Ramos (cell line): ENCODE data around the gene SYNM.

Experiments used
- in situ Hi-C: fragments of 300-500 bp; cut with MboI; formaldehyde crosslinking; loops from one replicate; pipeline ENCODE4 v1.14.3; 2022; ENCODE audit warnings: low sequenced_read_pairs; ENCODE audit not compliant: unreplicated experiment

SYNM gene

DNA sequence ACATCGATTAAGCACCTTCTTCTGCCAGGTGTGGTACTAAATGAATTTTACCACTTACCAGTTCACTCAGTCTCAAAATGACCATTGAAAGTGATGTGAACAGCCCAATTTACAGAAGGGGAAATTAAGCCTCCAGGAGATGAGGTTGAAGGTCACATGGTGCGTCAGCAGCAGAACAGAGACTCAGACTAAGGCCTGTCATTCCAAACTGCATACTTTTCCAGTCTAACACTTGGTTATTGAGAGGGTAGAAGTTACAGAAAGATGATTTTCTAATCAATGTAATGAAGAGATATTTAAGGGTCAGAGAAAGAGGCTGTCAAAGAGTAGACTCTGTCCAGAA is 76.1 kb downstream of the SYNM start:
- in situ Hi-C loops: no loop called here

DNA sequence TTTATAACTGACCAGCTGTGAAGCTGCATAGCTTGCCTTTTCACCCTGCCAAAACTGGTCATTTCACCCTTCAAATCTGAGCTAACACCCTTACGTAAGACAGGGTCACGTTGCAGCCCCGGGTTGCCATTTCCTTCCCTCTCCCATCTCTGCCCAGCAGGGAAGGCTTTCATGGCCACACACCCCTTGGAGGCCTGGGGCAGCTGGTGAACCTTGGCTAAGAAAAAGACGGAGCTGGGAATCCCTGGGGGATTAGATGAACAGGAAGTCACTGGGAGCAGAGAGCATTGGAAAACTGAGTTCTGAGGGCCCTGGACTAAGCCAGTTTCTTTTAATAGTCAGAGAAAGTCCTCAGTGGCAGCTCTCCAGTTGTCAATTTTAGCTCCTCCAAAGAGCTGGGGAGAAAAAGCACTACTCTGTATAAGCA is 76.7 kb downstream of the SYNM start:
- in situ Hi-C loops: no loop called here

DNA sequence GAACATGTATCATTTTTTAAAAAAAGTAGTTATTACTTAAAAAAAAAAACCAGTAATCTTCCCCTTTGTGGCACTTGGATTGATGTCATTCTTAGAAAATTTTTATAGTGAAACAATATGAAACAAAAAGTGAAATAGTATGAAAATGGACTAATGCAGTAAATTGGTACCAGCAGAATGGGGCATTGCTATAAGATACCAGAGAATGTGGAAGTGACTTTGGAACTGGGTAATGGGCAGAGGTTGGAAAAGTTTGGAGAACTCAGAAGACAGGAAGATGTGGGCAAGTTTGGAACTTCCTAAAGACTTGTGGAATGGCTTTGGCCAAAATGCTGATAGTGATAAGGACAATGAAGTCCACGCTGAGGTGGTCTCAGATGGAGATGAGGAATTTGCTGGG is 77.9 kb downstream of the SYNM start:
- in situ Hi-C loops: no loop called here
